NT2/D1 (cell line): ENCODE results near the gene KLC1.

Experiments used
- YY1 ChIP-seq: IDR thresholded peaks from 2 replicates; pipeline ENCODE4 v1.6.1; 2011; ENCODE audit not compliant: insufficient read length, insufficient read depth
- ZNF274 ChIP-seq: IDR thresholded peaks from 2 replicates; pipeline ENCODE4 v1.6.1; 2011; ENCODE audit warnings: mild to moderate bottlenecking, low read depth, low read length

DNA sequence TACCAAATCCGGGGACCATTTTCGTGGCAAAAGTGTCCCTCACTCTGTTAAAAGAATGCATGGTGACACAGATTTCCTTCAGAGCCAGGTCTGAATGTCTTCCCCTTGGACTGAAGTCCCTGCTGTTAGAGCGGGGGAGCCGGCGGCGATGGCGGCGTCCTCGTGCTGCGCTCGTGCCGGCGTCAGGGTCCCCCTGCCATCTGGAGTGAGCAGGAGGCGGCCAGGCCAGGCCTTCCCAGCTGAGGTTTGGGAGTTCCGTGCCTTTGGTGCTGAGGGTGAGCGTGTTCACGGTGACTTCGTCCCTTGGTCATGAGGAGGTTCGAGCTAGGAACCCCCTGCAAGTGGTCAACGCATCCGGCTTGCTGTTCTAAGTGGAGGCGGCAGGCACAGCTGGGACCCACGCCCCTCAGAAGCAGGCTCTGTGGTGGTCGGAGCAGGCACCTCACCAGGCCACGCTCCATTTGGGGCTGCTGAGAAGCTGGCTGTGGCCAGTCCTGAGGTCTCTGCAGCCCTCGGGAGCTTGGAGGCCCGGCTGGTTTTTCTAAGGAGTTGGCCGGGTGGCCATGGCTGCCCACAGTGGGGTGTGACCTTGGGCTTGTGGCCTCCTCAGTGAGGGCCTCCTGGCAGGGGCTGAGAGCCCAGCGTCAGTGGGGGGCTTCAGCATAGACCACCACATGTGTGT is 96.1 kb downstream of the KLC1 start:
- TF ChIP-seq YY1 (no peak), ZNF274 (no peak)
